Mammary epithelial cell (primary cell): ENCODE data around the gene ZNF276.

ENCODE experiments used
- EZH2 ChIP-seq: IDR thresholded peaks from 2 replicates; pipeline ENCODE4 v1.6.1; 2012; ENCODE audit warnings: low read length, inconsistent platforms, borderline replicate concordance
- TF ChIP-seq, protein P1 (sequence below), 2 donors: IDR thresholded peaks in 1 of 2; conservative IDR thresholded peaks in 1 of 2; 2 replicates each; pipeline ENCODE4 v1.5.1; 2011 to 2012; ENCODE audit warnings: inconsistent platforms in 2 of 2, low read length in 2 of 2, mild to moderate bottlenecking in 2 of 2, control low read depth in 1 of 2, low read depth in 1 of 2; ENCODE audit not compliant: insufficient read depth in 1 of 2; ENCODE audit errors: extremely low read depth in 1 of 2

GRCh38 chr16:89672177-89672941, 49.0 kb upstream of the ZNF276 start:
- TF ChIP-seq, protein P1, sequence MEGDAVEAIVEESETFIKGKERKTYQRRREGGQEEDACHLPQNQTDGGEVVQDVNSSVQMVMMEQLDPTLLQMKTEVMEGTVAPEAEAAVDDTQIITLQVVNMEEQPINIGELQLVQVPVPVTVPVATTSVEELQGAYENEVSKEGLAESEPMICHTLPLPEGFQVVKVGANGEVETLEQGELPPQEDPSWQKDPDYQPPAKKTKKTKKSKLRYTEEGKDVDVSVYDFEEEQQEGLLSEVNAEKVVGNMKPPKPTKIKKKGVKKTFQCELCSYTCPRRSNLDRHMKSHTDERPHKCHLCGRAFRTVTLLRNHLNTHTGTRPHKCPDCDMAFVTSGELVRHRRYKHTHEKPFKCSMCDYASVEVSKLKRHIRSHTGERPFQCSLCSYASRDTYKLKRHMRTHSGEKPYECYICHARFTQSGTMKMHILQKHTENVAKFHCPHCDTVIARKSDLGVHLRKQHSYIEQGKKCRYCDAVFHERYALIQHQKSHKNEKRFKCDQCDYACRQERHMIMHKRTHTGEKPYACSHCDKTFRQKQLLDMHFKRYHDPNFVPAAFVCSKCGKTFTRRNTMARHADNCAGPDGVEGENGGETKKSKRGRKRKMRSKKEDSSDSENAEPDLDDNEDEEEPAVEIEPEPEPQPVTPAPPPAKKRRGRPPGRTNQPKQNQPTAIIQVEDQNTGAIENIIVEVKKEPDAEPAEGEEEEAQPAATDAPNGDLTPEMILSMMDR (conservative IDR thresholded peaks at IDR 0.05 in 1 of 2, IDR thresholded peaks at IDR 0.05 in 1 of 2; ENCODE audit: extremely low read depth in 1 of 2, insufficient read depth in 1 of 2, low read depth in 1 of 2, low read length in 2 of 2): no peak
- TF ChIP-seq EZH2: no peak
